SK-N-SH treated with all-trans-retinoic acid at 6 μM for 48 hours (cell line): ENCODE measurements around the gene C5.

Experiments
- ATAC-seq: fragments of 200-7000 bp; cut with Tn5 transposase; 3 replicates; pipeline ENCODE4 v1.9.1; 2020; ENCODE audit warnings: mild to moderate bottlenecking, moderate library complexity
- ARNTL ChIP-seq: fragments of 450-650 bp; formaldehyde crosslinking; IDR thresholded peaks from 2 replicates; pipeline ENCODE4 v1.5.0; 2020; ENCODE audit warnings: low read depth, mild to moderate bottlenecking, moderate library complexity, borderline replicate concordance
- BACH2 ChIP-seq: fragments of 250-450 bp; sonication (Bioruptor Pico); IDR thresholded peaks from 2 replicates; pipeline ENCODE4 v1.9.0; 2021; ENCODE audit warnings: mild to moderate bottlenecking, borderline replicate concordance
- CSDC2 ChIP-seq: fragments of 250-450 bp; sonication (Bioruptor Pico); IDR thresholded peaks from 2 replicates; pipeline ENCODE4 v1.5.0; 2020; ENCODE audit warnings: mild to moderate bottlenecking, moderate library complexity
- GLIS3 ChIP-seq: fragments of 250-450 bp; sonication (Bioruptor Pico); IDR thresholded peaks from 2 replicates; pipeline ENCODE4 v1.5.0; 2020; ENCODE audit warnings: mild to moderate bottlenecking, moderate library complexity
- ISL1 ChIP-seq: fragments of 250-450 bp; sonication (Bioruptor Pico); IDR thresholded peaks from 2 replicates; pipeline ENCODE4 v2.1.2; 2022; ENCODE audit warnings: mild to moderate bottlenecking, moderate library complexity
- OSR1 ChIP-seq: fragments of 250-450 bp; sonication (Bioruptor Pico); IDR thresholded peaks from 2 replicates; pipeline ENCODE4 v1.8.0; 2022; ENCODE audit warnings: moderate library complexity, mild to moderate bottlenecking, inconsistent platforms
- PPARA ChIP-seq: fragments of 250-450 bp; sonication (Bioruptor Pico); IDR thresholded peaks from 2 replicates; pipeline ENCODE4 v1.5.0; 2020; ENCODE audit warnings: mild to moderate bottlenecking, borderline replicate concordance
- RARB ChIP-seq: fragments of 250-450 bp; sonication (Bioruptor Pico); IDR thresholded peaks from 2 replicates; pipeline ENCODE4 v1.8.0; 2021; ENCODE audit warnings: mild to moderate bottlenecking, moderate library complexity
- SNAI2 ChIP-seq: fragments of 250-450 bp; sonication (Bioruptor Pico); IDR thresholded peaks from 2 replicates; pipeline ENCODE4 v1.5.0; 2020; ENCODE audit warnings: mild to moderate bottlenecking, moderate library complexity
- TOX ChIP-seq: fragments of 250-450 bp; sonication (Bioruptor Pico); IDR thresholded peaks from 2 replicates; pipeline ENCODE4 v1.8.0; 2021; ENCODE audit warnings: mild to moderate bottlenecking, moderate library complexity, borderline replicate concordance
- ZC3H10 ChIP-seq: fragments of 250-450 bp; sonication (Bioruptor Pico); IDR thresholded peaks from 2 replicates; pipeline ENCODE4 v1.5.1; 2021; ENCODE audit warnings: mild to moderate bottlenecking, moderate library complexity
- ZFP3 ChIP-seq: fragments of 250-450 bp; sonication (Bioruptor Pico); IDR thresholded peaks from 2 replicates; pipeline ENCODE4 v1.5.0; 2020; ENCODE audit warnings: mild to moderate bottlenecking, moderate library complexity
- ZFP30 ChIP-seq: fragments of 450-650 bp; formaldehyde crosslinking; IDR thresholded peaks from 2 replicates; pipeline ENCODE4 v1.5.0; 2022; ENCODE audit warnings: mild to moderate bottlenecking, moderate library complexity
- ZNF565 ChIP-seq: fragments of 450-650 bp; formaldehyde crosslinking; conservative IDR thresholded peaks from 2 replicates; pipeline ENCODE4 v1.5.0; 2020; ENCODE audit warnings: low read depth, mild to moderate bottlenecking, moderate library complexity
- ZNF70 ChIP-seq: fragments of 450-650 bp; formaldehyde crosslinking; IDR thresholded peaks from 2 replicates; pipeline ENCODE4 v1.5.0; 2020; ENCODE audit warnings: mild to moderate bottlenecking, moderate library complexity
- ZNF8 ChIP-seq: fragments of 450-650 bp; formaldehyde crosslinking; IDR thresholded peaks from 2 replicates; pipeline ENCODE4 v1.5.0; 2020; ENCODE audit warnings: mild to moderate bottlenecking, moderate library complexity
- TF ChIP-seq, protein P1 (sequence below): fragments of 250-450 bp; sonication (Bioruptor Pico); IDR thresholded peaks from 2 replicates; pipeline ENCODE4 v1.5.0; 2020; ENCODE audit warnings: mild to moderate bottlenecking, moderate library complexity
- TF ChIP-seq, protein P2 (sequence below): fragments of 250-450 bp; sonication (Bioruptor Pico); IDR thresholded peaks from 2 replicates; pipeline ENCODE4 v1.8.0; 2021; ENCODE audit warnings: low read depth, mild to moderate bottlenecking, moderate library complexity, borderline replicate concordance
- TF ChIP-seq, protein P3 (sequence below): fragments of 250-450 bp; sonication (Bioruptor Pico); IDR thresholded peaks from 2 replicates; pipeline ENCODE4 v1.5.1; 2021; ENCODE audit warnings: mild to moderate bottlenecking, moderate library complexity
- TF ChIP-seq, protein P4 (sequence below): fragments of 250-450 bp; sonication (Bioruptor Pico); IDR thresholded peaks from 2 replicates; pipeline ENCODE4 v1.5.1; 2020; ENCODE audit warnings: low read depth, mild to moderate bottlenecking, moderate library complexity
- TF ChIP-seq, protein P5 (sequence below): fragments of 250-450 bp; sonication (Bioruptor Pico); IDR thresholded peaks from 2 replicates; pipeline ENCODE4 v1.8.0; 2020; ENCODE audit warnings: mild to moderate bottlenecking, moderate library complexity, borderline replicate concordance

Gene C5

DNA sequence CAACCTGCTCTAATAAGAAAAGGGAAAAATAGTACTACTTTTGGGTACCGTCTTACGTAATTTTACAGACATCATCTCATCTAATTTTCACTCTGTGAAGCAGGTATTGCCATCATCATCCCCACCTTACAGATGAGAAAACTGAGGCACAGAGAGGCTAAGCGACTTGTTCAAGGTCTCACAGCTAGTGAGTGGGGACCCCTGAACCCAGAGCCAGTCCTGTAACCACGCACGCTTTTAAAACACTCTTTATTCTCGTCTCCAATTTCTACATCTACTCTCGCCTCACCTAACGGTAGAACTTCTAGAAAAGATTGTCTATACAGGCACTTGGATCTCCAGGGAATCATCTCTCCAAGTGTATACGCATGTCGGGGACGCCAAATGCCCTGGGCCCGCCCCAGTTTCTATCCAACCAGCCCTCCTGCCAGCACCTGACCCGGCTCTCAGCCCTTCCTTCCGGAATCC, 122.0 kb downstream of the C5 start:
- TF ChIP-seq ARNTL (CRISPR knock-in tag), result no peak
- no peak for TF ChIP-seq TOX
- TF ChIP-seq, protein P1, sequence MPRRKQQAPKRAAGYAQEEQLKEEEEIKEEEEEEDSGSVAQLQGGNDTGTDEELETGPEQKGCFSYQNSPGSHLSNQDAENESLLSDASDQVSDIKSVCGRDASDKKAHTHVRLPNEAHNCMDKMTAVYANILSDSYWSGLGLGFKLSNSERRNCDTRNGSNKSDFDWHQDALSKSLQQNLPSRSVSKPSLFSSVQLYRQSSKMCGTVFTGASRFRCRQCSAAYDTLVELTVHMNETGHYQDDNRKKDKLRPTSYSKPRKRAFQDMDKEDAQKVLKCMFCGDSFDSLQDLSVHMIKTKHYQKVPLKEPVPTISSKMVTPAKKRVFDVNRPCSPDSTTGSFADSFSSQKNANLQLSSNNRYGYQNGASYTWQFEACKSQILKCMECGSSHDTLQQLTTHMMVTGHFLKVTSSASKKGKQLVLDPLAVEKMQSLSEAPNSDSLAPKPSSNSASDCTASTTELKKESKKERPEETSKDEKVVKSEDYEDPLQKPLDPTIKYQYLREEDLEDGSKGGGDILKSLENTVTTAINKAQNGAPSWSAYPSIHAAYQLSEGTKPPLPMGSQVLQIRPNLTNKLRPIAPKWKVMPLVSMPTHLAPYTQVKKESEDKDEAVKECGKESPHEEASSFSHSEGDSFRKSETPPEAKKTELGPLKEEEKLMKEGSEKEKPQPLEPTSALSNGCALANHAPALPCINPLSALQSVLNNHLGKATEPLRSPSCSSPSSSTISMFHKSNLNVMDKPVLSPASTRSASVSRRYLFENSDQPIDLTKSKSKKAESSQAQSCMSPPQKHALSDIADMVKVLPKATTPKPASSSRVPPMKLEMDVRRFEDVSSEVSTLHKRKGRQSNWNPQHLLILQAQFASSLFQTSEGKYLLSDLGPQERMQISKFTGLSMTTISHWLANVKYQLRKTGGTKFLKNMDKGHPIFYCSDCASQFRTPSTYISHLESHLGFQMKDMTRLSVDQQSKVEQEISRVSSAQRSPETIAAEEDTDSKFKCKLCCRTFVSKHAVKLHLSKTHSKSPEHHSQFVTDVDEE (CRISPR knock-in tag), result no peak
- TF ChIP-seq, protein P2, sequence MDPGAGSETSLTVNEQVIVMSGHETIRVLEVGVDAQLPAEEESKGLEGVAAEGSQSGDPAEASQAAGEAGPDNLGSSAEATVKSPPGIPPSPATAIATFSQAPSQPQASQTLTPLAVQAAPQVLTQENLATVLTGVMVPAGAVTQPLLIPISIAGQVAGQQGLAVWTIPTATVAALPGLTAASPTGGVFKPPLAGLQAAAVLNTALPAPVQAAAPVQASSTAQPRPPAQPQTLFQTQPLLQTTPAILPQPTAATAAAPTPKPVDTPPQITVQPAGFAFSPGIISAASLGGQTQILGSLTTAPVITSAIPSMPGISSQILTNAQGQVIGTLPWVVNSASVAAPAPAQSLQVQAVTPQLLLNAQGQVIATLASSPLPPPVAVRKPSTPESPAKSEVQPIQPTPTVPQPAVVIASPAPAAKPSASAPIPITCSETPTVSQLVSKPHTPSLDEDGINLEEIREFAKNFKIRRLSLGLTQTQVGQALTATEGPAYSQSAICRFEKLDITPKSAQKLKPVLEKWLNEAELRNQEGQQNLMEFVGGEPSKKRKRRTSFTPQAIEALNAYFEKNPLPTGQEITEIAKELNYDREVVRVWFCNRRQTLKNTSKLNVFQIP, result no peak
- TF ChIP-seq ZFP30 (CRISPR knock-in tag), result no peak
- TF ChIP-seq ISL1 (CRISPR knock-in tag), result no peak
- no peak for TF ChIP-seq CSDC2 (CRISPR knock-in tag)
- TF ChIP-seq OSR1 (CRISPR knock-in tag), result no peak
- TF ChIP-seq, protein P3, sequence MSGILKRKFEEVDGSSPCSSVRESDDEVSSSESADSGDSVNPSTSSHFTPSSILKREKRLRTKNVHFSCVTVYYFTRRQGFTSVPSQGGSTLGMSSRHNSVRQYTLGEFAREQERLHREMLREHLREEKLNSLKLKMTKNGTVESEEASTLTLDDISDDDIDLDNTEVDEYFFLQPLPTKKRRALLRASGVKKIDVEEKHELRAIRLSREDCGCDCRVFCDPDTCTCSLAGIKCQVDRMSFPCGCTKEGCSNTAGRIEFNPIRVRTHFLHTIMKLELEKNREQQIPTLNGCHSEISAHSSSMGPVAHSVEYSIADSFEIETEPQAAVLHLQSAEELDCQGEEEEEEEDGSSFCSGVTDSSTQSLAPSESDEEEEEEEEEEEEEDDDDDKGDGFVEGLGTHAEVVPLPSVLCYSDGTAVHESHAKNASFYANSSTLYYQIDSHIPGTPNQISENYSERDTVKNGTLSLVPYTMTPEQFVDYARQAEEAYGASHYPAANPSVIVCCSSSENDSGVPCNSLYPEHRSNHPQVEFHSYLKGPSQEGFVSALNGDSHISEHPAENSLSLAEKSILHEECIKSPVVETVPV (CRISPR knock-in tag), result no peak
- TF ChIP-seq RARB (CRISPR knock-in tag), result no peak
- no peak for TF ChIP-seq GLIS3 (CRISPR knock-in tag)
- TF ChIP-seq ZC3H10 (CRISPR knock-in tag), result no peak
- TF ChIP-seq, protein P4, sequence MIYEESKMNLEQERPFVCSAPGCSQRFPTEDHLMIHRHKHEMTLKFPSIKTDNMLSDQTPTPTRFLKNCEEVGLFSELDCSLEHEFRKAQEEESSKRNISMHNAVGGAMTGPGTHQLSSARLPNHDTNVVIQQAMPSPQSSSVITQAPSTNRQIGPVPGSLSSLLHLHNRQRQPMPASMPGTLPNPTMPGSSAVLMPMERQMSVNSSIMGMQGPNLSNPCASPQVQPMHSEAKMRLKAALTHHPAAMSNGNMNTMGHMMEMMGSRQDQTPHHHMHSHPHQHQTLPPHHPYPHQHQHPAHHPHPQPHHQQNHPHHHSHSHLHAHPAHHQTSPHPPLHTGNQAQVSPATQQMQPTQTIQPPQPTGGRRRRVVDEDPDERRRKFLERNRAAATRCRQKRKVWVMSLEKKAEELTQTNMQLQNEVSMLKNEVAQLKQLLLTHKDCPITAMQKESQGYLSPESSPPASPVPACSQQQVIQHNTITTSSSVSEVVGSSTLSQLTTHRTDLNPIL, result no peak
- no peak for TF ChIP-seq BACH2 (CRISPR knock-in tag)
- no peak for TF ChIP-seq ZFP3 (CRISPR knock-in tag)
- no peak for TF ChIP-seq SNAI2
- no peak for TF ChIP-seq PPARA (CRISPR knock-in tag)
- TF ChIP-seq ZNF70 (CRISPR knock-in tag), result no peak
- TF ChIP-seq ZNF8 (CRISPR knock-in tag), result no peak
- TF ChIP-seq, protein P5, sequence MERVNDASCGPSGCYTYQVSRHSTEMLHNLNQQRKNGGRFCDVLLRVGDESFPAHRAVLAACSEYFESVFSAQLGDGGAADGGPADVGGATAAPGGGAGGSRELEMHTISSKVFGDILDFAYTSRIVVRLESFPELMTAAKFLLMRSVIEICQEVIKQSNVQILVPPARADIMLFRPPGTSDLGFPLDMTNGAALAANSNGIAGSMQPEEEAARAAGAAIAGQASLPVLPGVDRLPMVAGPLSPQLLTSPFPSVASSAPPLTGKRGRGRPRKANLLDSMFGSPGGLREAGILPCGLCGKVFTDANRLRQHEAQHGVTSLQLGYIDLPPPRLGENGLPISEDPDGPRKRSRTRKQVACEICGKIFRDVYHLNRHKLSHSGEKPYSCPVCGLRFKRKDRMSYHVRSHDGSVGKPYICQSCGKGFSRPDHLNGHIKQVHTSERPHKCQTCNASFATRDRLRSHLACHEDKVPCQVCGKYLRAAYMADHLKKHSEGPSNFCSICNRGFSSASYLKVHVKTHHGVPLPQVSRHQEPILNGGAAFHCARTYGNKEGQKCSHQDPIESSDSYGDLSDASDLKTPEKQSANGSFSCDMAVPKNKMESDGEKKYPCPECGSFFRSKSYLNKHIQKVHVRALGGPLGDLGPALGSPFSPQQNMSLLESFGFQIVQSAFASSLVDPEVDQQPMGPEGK (CRISPR knock-in tag), result no peak
- no peak for ATAC-seq

DNA sequence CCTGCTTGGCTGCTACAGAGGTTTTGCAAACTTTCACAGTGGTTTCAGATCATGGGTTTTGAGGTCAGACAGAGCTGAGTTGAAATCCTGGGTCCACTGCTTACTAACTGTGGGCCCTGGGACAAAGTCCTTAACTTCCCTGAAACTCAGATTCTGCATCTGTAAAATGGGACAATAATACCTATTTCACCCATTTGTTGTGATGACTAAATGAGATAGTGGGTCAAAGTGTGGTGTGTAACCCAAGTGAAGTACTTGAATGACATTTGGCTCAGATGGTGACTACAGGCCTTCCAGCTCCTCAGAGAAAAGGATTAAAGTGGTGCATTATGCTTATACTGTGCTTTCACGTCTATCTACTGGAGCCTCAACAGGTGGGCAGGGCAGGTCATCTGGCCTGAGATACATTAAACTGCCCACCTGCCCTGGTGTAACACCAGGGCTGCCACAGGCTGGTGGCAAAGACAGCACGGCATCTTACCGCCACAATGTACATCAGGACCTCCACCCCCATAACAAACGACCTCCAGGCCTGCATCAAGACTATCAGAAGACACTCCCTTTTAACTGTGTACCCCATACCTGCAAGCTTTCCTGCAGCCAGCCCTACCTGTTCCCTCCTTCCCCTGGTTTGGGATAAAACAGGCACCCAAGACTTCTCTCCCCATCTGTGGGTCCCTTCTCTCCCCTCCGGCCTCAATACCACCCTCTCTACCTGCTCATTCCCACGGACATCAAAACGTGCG, 122.6 kb downstream of the C5 start:
- TF ChIP-seq RARB (CRISPR knock-in tag), result no peak
- no peak for TF ChIP-seq BACH2 (CRISPR knock-in tag)
- no peak for TF ChIP-seq CSDC2 (CRISPR knock-in tag)
- TF ChIP-seq PPARA (CRISPR knock-in tag), result no peak
- TF ChIP-seq GLIS3 (CRISPR knock-in tag), result no peak
- TF ChIP-seq OSR1 (CRISPR knock-in tag), result no peak
- no peak for TF ChIP-seq ZNF565 (CRISPR knock-in tag)
- no peak for TF ChIP-seq SNAI2
- no peak for TF ChIP-seq ISL1 (CRISPR knock-in tag)
- ATAC-seq, result no peak
